Measurements from ENCODE around the gene BCL2L1.

DNA sequence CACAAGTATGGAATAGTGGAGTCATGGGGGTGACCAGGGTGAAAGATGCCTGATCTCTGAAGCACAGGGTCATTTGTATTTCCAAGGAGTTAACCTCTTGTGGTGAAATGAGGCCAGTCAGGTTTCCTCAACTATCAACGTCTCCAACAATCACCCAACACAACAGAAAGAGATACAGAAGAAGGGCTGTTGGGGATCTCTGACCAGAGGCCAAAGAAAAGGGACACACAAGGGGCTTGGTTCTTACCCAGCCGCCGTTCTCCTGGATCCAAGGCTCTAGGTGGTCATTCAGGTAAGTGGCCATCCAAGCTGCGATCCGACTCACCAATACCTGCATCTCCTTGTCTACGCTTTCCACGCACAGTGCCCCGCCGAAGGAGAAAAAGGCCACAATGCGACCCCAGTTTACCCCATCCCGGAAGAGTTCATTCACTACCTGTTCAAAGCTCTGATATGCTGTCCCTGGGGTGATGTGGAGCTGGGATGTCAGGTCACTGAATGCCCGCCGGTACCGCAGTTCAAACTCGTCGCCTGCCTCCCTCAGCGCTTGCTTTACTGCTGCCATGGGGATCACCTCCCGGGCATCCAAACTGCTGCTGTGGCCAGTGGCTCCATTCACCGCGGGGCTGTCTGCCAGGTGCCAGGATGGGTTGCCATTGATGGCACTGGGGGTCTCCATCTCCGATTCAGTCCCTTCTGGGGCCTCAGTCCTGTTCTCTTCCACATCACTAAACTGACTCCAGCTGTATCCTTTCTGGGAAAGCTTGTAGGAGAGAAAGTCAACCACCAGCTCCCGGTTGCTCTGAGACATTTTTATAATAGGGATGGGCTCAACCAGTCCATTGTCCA, 1.0 kb downstream of the BCL2L1 start:
- TF ChIP-seq GATA2 (IDR thresholded peaks at IDR 0.05; ENCODE audit: low read depth, low read length), result no peak; the same call in 1 of the 2 replicates
- no peak for TF ChIP-seq GATA3 (IDR thresholded peaks at IDR 0.05; ENCODE audit: low read depth, low read length)
